ENCODE data around the gene GRM7. TPM values are rescaled to one million over a fixed set of nuclear protein-coding genes. Genes with fewer than 3 reads are reported as not detected.

The GRM7 gene
- total RNA-seq, 1 donor from 2014 or later: not detected

- no peaks in the 10 kb centered on the region for H3K9me3 Mint-ChIP-seq
- no peak overlapping the region for H3K27ac Mint-ChIP-seq
- intact Hi-C loops (cut with micrococcal nuclease): no loop called here
These were observed 429.3 kb downstream of the GRM7 start for GRCh38 chr3:7290077-7290825.

GRCh38 chr3:7292362-7292761 is 431.4 kb downstream of the GRM7 start:
- intact Hi-C loops (cut with micrococcal nuclease): no loop called here
- Mint-ChIP-seq H3K4me1 (no peaks in the 10 kb centered on the region), H3K9me3 (no peaks in the 10 kb centered on the region), H3K27me3 (no peaks in the 10 kb centered on the region), H3K27ac (no peak overlapping the region), H3K36me3 (ENCODE audit: low read depth) (no peaks in the 10 kb centered on the region), H3K4me3 (no peak overlapping the region)
- no peak for DNase-seq

More at GRCh38 chr3:7290077-7290825, 429.3 kb downstream of the GRM7 start:
- Mint-ChIP-seq H3K4me3 (no peak overlapping the region), H3K27me3 (no peaks in the 10 kb centered on the region), H3K4me1 (no peaks in the 10 kb centered on the region), H3K36me3 (ENCODE audit: low read depth) (no peaks in the 10 kb centered on the region)
- no peak for DNase-seq

GRCh38 chr3:7293286-7293685 is 432.4 kb downstream of the GRM7 start:
- intact Hi-C loops (cut with micrococcal nuclease): no loop called here
- H3K36me3 Mint-ChIP-seq (ENCODE audit: low read depth): no peaks in the 10 kb centered on the region
- H3K4me3 Mint-ChIP-seq: no peak overlapping the region
- no peaks in the 10 kb centered on the region for H3K4me1 Mint-ChIP-seq
- DNase-seq: no peak
- no peak overlapping the region for H3K27ac Mint-ChIP-seq
- H3K9me3 Mint-ChIP-seq: no peaks in the 10 kb centered on the region
- no peaks in the 10 kb centered on the region for H3K27me3 Mint-ChIP-seq

- H3K4me3 Mint-ChIP-seq: no peak overlapping the region
- no peak for DNase-seq
- no peaks in the 10 kb centered on the region for H3K4me1 Mint-ChIP-seq
- H3K27ac Mint-ChIP-seq: no peak overlapping the region
- no peaks in the 10 kb centered on the region for H3K9me3 Mint-ChIP-seq
- no peaks in the 10 kb centered on the region for H3K36me3 Mint-ChIP-seq (ENCODE audit: low read depth)
- H3K27me3 Mint-ChIP-seq: no peaks in the 10 kb centered on the region
- intact Hi-C loops (cut with micrococcal nuclease): no loop called here
These were observed 444.6 kb downstream of the GRM7 start for GRCh38 chr3:7305561-7305960.

DNA sequence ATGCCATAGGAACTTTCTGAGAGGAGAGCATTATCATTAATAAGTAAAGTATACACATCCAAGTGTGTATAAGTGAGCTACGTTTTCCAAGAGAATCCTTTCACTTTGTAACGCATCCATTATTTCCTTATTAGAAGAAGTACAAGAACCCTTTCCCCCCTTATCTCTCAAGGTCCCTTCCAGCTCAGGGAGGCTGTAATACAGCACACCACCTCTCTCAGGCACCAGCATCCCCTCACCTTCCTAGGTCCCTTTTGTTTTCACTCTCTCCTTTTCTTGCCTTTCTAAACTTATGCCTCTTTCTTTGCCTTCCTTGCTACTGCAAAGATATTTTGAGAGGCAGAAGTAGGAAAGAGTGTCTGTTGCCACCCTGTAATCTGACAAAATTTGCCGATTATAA is 446.0 kb downstream of the GRM7 start:
- Mint-ChIP-seq H3K4me1 (no peaks in the 10 kb centered on the region), H3K4me3 (no peak overlapping the region), H3K27me3 (no peaks in the 10 kb centered on the region), H3K9me3 (no peaks in the 10 kb centered on the region), H3K27ac (no peak overlapping the region), H3K36me3 (ENCODE audit: low read depth) (no peaks in the 10 kb centered on the region)
- intact Hi-C loops (cut with micrococcal nuclease): no loop called here
- DNase-seq: no peak

DNA sequence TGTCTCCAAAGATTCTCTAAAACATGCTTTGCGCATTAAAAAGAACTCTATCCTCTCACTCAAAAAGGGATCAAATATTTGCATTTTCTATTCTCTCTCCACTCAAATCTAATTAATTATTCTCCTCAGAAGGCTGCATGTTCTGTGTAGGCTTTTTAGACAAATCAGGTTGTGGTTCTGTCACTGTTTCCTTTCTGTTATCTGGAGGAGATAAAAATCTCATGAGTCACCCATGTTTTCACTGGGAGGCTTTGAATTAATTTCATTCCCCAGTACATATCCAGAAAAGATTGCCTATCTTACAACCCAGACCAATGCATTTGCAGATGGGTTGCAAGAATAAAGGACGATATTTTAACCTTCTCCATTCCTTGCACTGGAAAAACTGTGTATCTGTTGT is 446.5 kb downstream of the GRM7 start:
- Mint-ChIP-seq H3K9me3 (no peaks in the 10 kb centered on the region), H3K4me3 (no peak overlapping the region), H3K27me3 (no peaks in the 10 kb centered on the region), H3K4me1 (no peaks in the 10 kb centered on the region), H3K36me3 (ENCODE audit: low read depth) (no peaks in the 10 kb centered on the region), H3K27ac (no peak overlapping the region)
- DNase-seq: no peak
- intact Hi-C loops (cut with micrococcal nuclease): no loop called here

- H3K4me3 Mint-ChIP-seq: no peak overlapping the region
These were observed 448.8 kb downstream of the GRM7 start for GRCh38 chr3:7309641-7310102.

DNA sequence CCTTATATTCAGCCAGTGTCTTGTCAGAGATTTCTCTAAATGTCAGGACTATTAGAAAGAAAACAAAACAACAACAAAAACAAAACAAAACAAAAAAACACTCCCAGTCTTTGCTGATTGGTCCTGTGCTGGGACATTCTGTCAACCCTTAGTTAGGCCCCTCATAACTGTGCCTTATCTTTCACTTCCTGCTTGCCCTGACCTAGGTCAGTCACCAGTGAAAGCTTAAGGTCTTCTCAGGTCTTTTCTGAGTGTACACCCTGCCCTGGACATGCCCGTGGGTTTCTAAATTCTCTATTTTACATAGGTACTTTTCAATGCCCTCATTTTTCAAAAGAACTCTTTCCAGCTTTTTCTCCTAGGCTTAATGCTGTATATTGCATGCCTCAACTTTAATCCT is 454.1 kb downstream of the GRM7 start:
- Mint-ChIP-seq H3K27me3 (no peaks in the 10 kb centered on the region), H3K9me3 (no peaks in the 10 kb centered on the region), H3K36me3 (ENCODE audit: low read depth) (no peaks in the 10 kb centered on the region), H3K4me3 (no peak overlapping the region), H3K4me1 (no peaks in the 10 kb centered on the region), H3K27ac (no peak overlapping the region)
- intact Hi-C loops (cut with micrococcal nuclease): no loop called here
- no peak for DNase-seq

More at GRCh38 chr3:7309641-7310102, 448.8 kb downstream of the GRM7 start:
- intact Hi-C loops (cut with micrococcal nuclease): no loop called here
- Mint-ChIP-seq H3K9me3 (no peaks in the 10 kb centered on the region), H3K4me1 (no peaks in the 10 kb centered on the region), H3K36me3 (ENCODE audit: low read depth) (no peaks in the 10 kb centered on the region), H3K27ac (no peak overlapping the region), H3K27me3 (no peaks in the 10 kb centered on the region)
- no peak for DNase-seq

GRCh38 chr3:7322957-7323669 is 462.2 kb downstream of the GRM7 start:
- intact Hi-C loops (cut with micrococcal nuclease): no loop called here
- no peak overlapping the region for H3K27ac Mint-ChIP-seq
- H3K36me3 Mint-ChIP-seq (ENCODE audit: low read depth): no peaks in the 10 kb centered on the region
- DNase-seq: no peak
- H3K4me3 Mint-ChIP-seq: no peak overlapping the region
- H3K27me3 Mint-ChIP-seq: no peaks in the 10 kb centered on the region
- H3K4me1 Mint-ChIP-seq: no peaks in the 10 kb centered on the region
- no peaks in the 10 kb centered on the region for H3K9me3 Mint-ChIP-seq

- no peaks in the 10 kb centered on the region for H3K27me3 Mint-ChIP-seq
- intact Hi-C loops (cut with micrococcal nuclease): no loop called here
- no peak overlapping the region for H3K27ac Mint-ChIP-seq
- H3K36me3 Mint-ChIP-seq (ENCODE audit: low read depth): no peaks in the 10 kb centered on the region
- no peaks in the 10 kb centered on the region for H3K9me3 Mint-ChIP-seq
- H3K4me1 Mint-ChIP-seq: no peaks in the 10 kb centered on the region
- no peak overlapping the region for H3K4me3 Mint-ChIP-seq
- DNase-seq: no peak
These were observed 467.4 kb downstream of the GRM7 start for GRCh38 chr3:7328339-7328738.

DNA sequence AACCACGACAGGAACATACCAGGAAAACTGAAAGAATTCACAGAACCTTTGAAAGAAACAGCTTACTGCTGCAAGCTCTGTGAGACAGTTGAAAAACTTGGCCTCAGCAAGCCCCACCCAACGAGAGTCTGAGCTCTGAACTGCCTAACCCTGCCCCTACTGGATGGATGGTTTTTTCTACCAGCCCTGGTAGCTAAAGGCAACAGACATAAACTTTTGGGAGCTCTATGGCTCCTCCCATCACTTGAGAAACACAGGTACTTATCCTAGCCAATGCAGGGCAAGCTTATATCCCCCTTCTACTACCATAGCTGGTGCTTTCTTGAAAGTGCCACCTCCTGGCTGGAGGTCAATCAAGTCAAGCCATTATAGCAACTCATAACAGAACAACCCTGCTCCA is 471.8 kb downstream of the GRM7 start:
- peaks cover 9% of the 10 kb centered on the region for H3K9me3 Mint-ChIP-seq
- intact Hi-C loops (cut with micrococcal nuclease): no loop called here

GRCh38 chr3:7333125-7333524 is 472.2 kb downstream of the GRM7 start:
- peaks cover 9% of the 10 kb centered on the region for H3K9me3 Mint-ChIP-seq
- H3K4me1 Mint-ChIP-seq: no peaks in the 10 kb centered on the region
- H3K27me3 Mint-ChIP-seq: no peaks in the 10 kb centered on the region
- H3K36me3 Mint-ChIP-seq (ENCODE audit: low read depth): no peaks in the 10 kb centered on the region
- H3K4me3 Mint-ChIP-seq: no peak overlapping the region
- no peak overlapping the region for H3K27ac Mint-ChIP-seq
- DNase-seq: no peak
- intact Hi-C loops (cut with micrococcal nuclease): no loop called here

More for the DNA sequence above, 471.8 kb downstream of the GRM7 start:
- Mint-ChIP-seq H3K4me1 (no peaks in the 10 kb centered on the region), H3K4me3 (no peak overlapping the region), H3K27me3 (no peaks in the 10 kb centered on the region), H3K27ac (no peak overlapping the region), H3K36me3 (ENCODE audit: low read depth) (no peaks in the 10 kb centered on the region)
- DNase-seq: no peak

DNA sequence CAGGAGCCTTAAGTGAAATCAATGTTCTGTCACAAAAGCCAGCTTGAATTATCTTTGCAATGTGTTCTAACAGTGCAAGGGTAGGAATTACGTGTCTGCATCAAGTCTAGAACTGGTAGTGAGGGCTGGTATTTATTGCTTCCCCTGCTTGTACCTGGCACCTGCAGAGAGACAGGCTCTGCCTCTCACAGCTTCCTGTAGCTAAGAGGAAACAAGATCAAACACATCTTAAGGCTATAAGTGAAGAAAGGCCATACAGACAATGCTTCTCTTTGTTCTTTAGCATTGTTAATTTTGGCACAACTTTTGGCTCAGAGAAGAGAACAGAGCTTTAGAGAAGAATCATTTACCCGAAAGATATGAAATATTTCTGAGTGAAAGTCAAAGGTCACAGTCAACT is 479.9 kb downstream of the GRM7 start:
- no peak for DNase-seq
- intact Hi-C loops (cut with micrococcal nuclease): no loop called here
- Mint-ChIP-seq H3K4me3 (no peak overlapping the region), H3K4me1 (no peaks in the 10 kb centered on the region), H3K27ac (no peak overlapping the region), H3K36me3 (ENCODE audit: low read depth) (no peaks in the 10 kb centered on the region), H3K9me3 (peaks cover 2% of the 10 kb centered on the region), H3K27me3 (no peaks in the 10 kb centered on the region)

DNA sequence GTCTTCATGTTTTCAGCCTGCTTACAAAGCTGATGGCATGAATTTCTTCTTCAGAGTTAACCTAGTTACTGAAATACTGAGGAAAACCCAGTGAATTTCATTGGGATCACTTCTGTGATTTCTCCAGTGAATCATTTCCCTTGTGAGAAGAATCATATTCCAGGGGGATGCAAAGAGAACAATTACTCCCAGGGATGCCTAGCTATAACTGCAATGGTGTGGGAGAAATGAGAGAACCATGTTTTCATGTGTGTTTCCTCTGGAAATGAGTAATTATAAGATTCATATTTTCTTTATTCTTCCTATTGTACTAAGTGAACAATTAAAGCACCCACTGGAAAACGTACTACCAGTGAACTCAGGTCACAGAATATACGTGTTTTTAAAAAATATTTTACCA is 485.4 kb downstream of the GRM7 start:
- no peak overlapping the region for H3K4me3 Mint-ChIP-seq
- H3K9me3 Mint-ChIP-seq: no peaks in the 10 kb centered on the region
- intact Hi-C loops (cut with micrococcal nuclease): no loop called here
- H3K27me3 Mint-ChIP-seq: no peaks in the 10 kb centered on the region
- no peaks in the 10 kb centered on the region for H3K4me1 Mint-ChIP-seq
- H3K36me3 Mint-ChIP-seq (ENCODE audit: low read depth): no peaks in the 10 kb centered on the region
- DNase-seq: no peak
- H3K27ac Mint-ChIP-seq: no peak overlapping the region
